WTC11 (cell line): ENCODE data around the gene TMEM238L.

Experiments
- TF ChIP-seq, protein P1 (sequence below): sonication (generic); formaldehyde crosslinking; IDR thresholded peaks from 2 replicates; pipeline ENCODE4 v1.8.1; 2023; ENCODE audit warnings: mild to moderate bottlenecking, moderate library complexity, missing genetic modification reagents
- TF ChIP-seq, protein P2 (sequence below): fragments of 200-600 bp; IDR thresholded peaks from 2 replicates; pipeline ENCODE4 v1.8.0; 2022; ENCODE audit warnings: antibody characterized with exemption

DNA sequence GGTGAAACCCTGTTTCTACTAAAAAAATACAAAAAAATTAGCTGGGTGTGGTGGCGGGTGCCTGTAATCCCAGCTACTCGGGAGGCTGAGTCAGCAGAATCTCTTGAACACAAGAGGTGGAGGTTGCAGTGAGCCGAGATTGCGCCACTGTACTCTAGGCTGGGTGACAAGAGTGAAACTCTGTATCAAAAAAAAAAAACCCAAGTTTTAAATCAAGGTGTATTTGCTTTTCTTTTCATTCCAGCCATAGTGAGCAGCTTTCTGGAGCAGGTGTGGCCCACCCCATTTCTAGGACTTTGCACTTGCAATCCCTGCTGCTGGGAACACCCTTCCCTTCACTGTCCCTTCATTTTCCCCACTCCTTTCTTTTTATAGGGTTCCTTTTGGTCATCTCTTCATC lies 28.8 kb downstream of the TMEM238L start:
- TF ChIP-seq, protein P1, sequence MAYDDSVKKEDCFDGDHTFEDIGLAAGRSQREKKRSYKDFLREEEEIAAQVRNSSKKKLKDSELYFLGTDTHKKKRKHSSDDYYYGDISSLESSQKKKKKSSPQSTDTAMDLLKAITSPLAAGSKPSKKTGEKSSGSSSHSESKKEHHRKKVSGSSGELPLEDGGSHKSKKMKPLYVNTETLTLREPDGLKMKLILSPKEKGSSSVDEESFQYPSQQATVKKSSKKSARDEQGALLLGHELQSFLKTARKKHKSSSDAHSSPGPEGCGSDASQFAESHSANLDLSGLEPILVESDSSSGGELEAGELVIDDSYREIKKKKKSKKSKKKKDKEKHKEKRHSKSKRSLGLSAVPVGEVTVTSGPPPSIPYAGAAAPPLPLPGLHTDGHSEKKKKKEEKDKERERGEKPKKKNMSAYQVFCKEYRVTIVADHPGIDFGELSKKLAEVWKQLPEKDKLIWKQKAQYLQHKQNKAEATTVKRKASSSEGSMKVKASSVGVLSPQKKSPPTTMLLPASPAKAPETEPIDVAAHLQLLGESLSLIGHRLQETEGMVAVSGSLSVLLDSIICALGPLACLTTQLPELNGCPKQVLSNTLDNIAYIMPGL (CRISPR knock-in tag) = no peak
- TF ChIP-seq, protein P2, sequence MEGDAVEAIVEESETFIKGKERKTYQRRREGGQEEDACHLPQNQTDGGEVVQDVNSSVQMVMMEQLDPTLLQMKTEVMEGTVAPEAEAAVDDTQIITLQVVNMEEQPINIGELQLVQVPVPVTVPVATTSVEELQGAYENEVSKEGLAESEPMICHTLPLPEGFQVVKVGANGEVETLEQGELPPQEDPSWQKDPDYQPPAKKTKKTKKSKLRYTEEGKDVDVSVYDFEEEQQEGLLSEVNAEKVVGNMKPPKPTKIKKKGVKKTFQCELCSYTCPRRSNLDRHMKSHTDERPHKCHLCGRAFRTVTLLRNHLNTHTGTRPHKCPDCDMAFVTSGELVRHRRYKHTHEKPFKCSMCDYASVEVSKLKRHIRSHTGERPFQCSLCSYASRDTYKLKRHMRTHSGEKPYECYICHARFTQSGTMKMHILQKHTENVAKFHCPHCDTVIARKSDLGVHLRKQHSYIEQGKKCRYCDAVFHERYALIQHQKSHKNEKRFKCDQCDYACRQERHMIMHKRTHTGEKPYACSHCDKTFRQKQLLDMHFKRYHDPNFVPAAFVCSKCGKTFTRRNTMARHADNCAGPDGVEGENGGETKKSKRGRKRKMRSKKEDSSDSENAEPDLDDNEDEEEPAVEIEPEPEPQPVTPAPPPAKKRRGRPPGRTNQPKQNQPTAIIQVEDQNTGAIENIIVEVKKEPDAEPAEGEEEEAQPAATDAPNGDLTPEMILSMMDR = no peak
